ENCODE measurements around the gene CD44.

The CD44 gene

DNA sequence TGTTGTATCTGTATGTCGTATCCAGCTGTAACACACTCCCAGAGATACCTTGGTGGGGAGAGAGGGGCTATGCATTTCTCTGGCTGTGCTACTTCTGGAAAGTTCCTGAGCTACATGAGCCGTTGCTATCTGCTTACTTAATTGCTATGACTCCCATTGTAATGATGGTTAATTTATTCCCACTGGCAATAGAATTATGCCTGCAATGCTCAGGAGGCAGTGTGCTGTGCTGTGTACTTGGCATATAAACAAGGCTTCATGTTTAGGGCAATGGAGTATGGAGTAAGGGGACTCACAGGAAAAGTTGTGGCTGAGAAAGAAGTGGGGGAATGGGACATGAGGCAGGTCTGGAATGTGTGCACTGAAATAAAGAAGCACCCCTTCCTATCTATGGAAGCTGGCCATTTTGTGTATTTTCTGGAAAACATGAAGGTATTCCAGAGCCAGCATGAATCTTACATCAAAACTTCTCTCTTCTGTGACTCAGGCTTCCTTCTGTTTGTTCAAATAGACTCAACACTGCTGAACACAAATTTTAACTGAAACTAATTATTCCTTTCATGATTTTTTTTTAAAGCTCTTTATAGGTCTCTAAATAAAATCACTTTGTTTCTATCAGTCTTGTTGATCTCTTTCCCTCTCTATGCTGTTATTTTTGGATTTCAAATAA is 40.6 kb downstream of the CD44 start:
- DNase-seq: no peak

DNA sequence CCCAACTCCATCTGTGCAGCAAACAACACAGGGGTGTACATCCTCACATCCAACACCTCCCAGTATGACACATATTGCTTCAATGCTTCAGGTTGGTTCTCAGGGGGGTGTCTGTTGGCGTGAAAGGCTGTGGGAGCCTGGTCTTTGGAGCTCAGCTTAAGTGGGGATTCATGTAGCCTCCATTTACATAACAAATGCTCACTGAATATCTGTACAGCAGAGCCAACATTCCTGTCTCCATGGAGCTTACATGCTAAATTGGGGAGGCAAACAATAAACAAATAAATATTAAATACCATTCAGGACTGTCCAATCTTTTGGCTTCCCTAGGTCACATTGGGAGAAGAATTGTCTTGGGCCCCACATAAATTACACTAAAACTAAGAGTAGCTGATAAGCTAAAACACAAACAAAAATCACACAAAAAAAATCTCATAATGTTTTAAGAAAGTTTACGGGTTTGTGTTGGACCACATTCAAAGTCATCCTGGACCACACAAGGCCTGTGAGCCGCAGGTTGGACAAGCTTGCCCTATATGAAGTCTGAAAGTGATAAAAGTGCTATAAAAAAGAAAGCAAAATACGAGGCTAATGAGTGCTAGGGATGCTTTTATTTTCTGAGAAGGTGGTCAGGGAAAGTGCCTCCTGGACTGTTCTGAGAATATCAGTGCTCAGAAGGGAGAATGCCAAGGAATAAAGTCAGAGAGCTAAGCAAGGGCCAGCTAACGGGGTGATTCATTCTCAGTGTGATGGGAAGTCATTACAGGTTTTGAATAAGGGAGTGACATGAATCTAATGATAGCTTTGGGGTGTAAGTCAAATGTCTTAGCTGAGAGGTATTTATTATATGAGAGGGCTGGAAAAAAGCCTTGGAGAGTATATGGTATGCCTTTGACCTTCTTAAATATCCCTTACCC is 41.6 kb downstream of the CD44 start:
- DNase-seq: no peak

DNA sequence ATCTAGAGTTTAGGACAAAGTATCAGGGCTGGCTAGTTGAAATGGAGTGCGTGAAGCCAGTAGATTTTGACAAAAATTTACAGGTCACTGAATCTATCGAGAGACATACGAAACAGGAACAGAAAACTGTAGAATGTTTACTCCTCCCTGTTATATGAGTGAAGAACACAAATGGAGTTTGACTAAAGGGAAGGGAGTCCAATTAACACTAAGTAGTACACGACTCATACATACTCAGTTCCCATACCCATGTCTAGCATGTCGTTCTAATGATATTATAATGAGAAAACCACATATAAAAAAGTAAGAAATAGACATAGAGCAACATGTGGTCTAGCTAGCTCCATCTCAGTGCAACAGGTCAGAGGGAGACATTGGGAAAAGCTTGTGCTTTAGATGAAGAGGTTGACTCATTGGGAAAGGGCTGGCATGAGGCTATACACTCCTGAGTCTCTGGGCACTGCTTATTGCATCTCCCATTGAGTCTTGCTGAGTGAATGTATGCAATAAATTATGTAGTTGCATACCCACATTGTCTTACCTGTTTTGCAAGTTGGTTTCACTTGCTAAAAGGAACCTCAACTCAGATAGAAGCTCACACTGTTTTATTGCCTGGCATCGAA is 43.5 kb downstream of the CD44 start:
- no peak for DNase-seq

DNA sequence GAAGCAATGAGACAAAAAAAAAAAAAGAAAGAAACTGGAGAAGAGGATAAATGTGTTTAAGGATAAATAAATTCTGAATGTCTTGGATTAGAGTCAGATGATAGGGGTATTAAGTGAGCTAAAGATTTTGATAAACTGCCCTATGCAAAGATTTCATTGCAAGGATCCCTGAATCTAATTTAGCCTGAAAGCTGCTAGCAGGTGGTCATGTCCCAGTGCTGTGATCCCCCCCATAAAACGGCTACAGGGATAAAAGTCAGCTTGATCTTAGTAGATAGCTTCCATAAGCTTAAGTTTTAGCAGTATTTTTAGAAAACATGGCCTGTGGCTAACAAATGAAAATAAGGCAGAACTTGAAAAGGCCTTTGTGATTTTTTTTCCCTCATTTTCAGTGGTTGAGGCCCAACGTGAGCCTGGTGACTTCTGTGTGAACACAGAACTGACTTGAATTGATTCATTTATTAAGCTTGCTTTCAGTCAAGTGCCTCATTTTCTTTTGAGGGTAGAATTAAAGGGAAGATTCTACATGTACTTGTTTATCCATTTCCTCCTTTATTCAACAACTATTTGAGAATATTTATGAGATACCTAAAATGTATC is 44.5 kb downstream of the CD44 start:
- DNase-seq: no peak

DNA sequence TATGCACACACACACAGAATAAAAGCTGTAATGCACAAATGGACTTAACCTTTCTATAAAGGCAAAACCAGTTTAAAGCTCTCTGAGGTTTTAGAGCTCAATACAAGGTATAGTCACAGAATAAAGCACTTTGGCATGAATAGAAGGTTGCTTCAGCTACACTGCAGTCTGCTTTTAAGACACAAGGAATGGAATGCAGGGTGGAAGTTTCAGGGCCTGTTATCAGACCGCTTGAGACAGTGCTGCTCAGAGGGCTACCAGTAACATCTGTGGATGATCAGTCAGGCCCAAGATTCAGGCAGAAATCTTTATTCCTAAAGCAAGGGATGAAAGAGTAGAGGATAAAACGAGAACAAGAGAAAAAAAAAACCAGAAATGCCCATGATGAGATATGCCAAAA is 46.7 kb downstream of the CD44 start:
- DNase-seq: no peak

DNA sequence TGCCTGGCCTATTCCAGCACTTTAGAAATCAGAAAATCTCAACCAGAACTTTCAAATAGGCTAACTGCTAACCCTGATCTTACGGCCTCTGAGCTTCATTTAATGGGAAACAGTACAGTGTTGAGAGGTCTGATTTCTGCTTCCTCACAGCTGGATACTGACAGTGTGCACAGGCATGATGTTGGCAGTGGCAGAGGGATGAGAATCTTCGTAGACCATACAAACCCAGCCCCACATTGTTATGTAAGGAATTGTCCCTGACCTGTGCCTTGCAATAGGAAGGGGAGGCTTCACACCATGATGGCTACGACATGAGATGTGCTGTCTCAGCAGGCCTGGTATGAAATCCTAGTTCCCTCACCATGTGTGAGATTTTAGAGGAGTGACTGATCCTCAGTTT is 49.0 kb downstream of the CD44 start:
- no peak for DNase-seq

DNA sequence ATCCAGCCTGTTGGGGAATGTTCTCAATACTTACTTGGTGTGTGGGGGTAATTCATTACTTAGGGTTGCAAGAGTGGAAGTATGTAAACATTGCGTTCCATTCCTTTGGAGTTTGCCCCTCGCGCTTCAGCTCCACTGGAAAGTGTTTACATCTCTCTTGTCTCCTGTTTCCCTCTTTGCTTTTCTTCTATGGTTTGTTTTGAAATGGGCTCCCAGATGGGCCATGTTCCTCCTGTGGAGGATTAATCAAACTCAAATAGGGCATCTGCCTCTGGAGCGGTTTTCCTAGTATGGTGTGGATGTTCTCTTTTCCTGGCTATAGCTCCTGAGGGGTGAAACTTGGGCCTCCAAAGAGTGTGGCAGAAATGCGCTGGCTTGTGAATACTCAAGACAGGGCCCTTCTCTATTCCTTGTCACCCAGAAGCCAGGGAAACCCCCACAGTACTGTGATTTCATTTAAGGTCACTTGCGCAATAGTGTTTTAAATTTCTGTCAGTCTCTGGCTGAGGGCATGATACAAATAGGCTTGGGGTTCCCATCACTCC is 51.9 kb downstream of the CD44 start:
- no peak for DNase-seq

DNA sequence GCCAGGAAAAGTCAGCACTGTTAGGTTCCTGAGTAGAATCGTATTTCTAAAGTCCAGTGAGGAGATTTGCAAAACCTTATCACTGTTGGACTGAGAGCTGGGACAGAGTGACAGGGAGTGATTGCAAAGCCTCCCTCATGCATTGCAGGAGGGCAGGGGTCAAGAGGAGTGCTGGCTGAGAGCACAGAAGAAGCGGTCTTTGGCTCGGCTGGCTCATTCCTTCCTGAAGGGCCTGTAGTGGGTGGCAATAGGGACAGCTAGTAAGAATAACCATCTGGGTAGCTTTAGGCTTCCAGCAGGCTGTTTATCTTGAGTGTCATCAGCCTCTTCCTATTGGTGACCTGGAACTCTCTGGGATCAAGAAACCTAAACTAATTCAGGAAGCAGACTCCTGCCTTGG is 53.4 kb downstream of the CD44 start:
- DNase-seq: no peak

DNA sequence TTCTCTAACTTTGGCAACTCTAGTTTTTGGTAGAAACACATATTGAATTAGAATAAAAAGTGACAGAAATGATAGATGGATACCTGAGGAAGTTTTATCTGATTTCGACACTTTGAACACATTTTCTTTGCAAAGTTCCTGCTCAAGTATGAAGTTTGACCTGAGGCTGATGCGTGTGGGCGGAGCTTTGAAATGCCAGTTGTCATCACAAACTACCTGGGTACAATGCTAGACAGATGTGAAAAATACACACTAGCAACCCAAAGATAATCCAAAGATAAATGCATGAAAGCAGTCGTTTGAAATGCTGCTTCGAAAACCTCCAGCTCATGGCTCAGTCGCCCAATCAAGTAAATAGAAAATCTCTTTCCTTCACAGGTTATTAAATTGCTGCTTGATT is 54.8 kb downstream of the CD44 start:
- DNase-seq: no peak

DNA sequence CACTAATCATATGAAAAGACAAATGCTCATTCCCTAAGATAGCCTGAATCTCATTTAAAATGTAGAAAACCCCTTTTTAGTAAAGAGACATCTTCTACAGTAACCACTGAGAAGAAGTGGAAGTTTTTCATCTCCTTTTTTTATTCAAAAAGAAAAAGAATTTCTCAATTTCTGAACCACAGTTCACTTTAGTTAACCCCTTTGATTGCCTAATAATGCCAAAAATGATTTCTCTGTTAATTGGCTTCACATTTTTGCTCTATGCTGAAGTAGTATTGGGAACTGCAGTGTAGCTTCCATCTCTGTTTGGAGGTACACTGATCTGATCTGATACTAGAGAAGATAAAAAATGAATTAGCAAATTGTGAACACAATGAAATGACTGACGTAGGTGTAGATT is 58.3 kb downstream of the CD44 start:
- no peak for DNase-seq

DNA sequence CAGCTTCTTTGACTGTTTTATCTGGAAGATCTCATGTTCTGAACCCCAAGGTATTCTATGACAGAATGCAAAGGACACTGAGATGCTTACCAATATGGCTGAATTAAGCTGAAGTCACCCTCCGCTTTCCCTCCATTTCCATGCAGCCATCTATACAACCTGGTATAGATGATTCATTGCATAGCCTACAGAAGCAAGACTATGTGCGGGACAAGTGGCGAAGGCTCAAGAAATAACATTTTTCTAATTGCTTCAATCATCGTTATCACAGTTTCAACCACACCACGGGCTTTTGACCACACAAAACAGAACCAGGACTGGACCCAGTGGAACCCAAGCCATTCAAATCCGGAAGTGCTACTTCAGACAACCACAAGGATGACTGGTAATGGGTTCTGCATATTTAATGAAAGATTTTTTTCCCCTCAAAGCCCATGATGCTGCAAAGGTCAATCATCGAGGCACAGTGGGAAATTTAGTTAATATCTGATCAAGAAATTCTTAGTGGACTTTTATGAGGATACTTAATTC is 61.9 kb downstream of the CD44 start:
- DNase-seq: no peak

DNA sequence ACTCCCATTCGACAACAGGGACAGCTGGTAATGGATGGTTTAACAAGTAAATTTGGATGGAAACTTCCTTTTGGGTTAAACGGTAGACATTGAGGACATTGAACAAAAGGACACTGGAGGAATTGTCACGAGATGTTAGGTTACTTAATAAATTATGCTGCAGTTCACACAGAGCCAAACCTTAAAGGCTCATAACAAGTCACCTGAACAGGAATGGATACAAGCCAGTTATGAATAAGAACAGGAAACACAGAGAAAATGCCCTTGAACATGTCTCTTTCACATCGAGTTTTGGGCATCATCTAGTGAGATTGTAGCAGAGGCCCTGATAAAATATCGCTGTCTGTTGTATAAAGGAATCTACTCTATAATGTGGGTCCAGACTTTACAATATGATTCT is 65.6 kb downstream of the CD44 start:
- no peak for DNase-seq

DNA sequence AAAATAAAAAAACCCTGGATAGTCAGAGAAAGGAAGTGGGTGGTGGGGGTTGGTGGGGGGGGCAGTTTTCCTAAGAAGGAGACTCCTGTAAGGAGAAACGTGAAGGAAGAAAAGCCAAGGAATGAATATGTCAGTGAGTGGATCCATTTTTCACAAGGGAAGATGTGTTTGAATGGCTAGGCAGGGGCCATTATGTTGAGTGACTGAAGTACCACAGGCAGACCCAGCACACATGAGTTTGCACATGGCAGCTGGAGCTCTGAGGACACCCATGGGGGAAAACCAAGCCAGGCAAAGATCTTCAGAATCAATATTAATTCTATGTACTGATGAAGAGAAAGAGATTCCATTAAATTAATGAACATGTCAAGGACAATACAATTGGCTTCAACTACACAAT is 67.6 kb downstream of the CD44 start:
- DNase-seq: no peak

DNA sequence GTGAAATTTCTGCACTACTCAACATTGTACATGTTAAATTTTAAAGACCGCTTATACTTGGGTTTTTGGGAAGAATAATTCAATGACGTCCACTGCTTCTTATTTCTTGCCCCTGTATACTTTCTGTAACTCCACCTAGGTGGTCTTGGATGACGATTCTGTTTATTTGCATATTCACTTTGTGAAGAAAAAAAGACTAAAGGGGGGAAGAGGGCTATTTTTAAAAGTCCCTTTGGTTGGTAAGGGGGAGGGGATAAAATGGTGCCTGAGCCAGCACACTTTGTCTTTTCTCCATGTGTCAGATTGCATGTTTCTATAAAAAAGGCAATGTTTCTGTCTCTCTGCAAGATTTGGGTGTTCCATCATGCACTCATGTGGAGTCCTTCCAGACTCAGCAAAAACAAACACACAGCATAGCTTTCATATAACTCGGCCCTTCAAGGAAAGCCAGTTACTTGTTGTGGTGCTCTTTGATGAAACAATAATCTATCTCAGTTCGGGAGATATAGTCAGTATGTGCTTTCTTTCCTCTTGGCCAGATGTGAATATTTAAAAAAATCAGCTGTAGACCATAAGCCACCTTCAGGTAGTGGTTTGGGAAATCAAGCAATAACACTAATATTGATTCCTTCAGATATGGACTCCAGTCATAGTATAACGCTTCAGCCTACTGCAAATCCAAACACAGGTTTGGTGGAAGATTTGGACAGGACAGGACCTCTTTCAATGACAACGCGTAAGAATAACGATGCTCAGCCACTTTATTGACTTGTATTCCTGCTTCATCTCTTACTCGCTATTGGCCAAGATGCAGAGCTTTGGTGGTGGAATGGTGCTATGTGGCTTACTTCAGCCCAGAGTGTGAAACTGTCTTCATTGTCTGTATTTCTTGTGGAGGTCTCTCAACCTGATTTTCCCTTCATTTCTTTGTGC is 68.8 kb downstream of the CD44 start:
- no peak for DNase-seq

DNA sequence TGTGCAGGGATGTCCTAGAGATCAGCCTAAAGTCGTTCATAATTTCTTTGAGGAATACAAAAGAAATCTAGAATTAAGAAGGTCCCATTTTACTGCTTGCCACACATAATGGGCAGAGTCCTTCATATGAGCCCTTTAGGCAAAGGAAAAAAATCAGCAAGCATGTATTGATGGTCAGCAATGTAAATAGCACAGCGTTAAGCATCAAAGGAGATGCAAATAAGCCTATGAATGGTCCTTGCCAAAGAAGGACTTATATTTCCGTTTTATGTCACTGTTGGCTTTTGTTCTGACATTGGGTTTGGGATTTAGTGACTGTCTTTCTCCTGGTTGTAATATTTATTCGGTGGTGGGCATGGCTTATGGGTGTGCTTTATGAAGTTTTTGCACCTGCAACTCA is 69.8 kb downstream of the CD44 start:
- DNase-seq: no peak

DNA sequence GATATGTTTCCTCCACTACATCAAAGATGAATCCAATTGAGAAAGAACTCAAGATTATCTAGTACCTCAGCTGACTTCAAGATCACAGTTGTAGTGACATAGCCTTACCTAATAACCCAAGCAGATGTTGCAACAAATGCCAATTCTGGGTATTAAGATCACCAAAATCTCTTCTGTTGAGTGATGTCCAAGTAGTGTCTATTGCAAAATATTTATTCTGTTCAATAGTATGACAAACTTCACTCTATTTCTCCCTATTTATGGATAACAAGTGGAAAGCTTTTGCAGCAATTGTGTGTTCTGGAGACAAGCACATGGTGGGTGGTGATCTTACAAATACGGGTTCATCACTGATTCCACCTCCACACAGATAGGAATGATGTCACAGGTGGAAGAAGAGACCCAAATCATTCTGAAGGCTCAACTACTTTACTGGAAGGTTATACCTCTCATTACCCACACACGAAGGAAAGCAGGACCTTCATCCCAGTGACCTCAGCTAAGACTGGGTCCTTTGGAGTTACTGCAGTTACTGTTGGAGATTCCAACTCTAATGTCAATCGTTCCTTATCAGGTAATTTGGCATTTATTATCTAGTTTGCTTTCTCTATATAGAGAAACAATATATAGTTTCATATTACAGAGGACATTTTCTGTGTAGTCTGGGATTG is 72.0 kb downstream of the CD44 start:
- no peak for DNase-seq

DNA sequence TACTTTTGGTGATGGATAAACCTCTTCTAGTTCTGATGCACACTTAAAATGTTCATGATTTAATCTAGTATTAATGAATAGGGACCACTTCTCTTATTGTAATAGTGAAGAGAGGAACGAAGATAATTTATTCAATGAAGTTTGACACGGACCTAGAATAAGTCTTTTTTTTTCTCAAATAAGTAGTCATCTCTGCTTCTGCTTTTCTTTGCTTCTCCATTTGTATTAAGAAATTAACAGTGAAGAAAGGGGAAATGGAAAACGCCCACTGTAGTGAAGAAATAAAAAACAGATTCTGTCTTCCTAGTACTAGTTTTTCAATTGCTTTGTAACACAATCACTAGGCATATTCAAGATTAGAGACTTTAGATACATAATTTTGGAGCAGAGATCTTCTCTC is 73.0 kb downstream of the CD44 start:
- DNase-seq: no peak

DNA sequence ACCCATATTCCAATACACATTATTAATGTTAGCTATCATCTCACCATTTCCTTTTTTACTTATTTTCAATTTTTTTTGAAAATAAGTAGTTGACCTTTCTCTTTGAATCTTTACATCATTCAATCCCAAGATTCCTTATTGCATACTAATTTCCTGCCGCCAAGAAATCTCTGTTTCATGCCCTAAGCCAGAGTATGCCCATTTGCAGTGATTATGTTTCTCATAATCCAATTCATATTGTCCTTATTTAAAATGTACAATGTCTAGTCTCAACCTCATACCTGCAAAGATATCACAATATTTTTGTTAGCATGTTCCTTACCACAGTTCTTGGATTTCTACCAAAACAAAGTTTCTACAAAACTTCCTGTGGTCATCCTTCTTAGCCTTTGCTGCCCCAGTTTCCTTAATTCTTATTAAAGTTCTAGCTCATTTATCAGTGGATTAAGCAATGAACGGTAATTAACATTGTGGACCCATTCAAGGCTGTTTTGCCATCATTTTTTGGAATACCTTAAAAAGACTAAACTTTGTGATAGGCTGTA is 75.3 kb downstream of the CD44 start:
- no peak for DNase-seq

DNA sequence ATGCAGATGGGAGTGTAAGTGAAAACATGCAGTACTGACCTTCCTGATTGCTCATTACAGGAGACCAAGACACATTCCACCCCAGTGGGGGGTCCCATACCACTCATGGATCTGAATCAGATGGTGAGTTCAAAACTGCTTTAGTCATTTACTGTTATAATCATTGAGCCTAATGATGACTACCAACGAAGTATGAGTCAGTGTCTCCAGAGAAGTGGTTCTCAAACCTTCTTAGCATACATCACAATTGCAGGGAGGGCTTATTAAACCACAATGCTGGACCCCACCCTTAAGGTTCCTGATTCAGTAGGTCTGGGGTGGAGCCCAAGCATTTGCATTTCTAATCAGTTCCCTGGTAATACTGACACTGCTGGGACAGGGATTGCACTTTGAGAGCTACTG is 75.8 kb downstream of the CD44 start:
- DNase-seq: no peak

DNA sequence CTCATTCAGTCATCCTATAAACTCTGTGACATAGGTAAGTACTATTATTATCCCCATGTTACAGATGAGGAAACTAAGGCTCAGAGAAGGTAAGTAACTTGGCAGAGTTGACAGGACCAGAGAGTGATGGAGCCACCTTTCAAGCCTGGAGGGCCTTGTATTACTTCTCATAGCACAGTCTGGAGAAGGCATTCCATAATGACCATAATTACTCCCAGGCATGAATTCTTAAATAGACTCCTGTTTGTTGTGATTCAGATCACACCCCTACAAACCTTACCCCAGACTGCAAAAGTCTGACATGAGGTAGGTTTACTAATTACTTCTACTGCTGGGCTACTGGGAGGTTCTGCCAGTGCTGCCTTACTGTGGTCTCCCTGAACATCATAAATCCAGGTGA is 77.0 kb downstream of the CD44 start:
- DNase-seq: no peak
